ENCODE measurements around the gene QRFP.

GRCh38 chr9:130931508-130932254, 35.1 kb upstream of the QRFP start:
- TF ChIP-seq CTCF (IDR thresholded peaks at IDR 0.05 in 2 of 3, conservative IDR thresholded peaks at IDR 0.05 in 1 of 3; ENCODE audit: borderline replicate concordance in 1 of 3, insufficient read depth in 1 of 3, low read depth in 2 of 3, low read length in 2 of 3) (no peak), SIN3A (IDR thresholded peaks at IDR 0.05; ENCODE audit: low read depth) (no peak), MAX (IDR thresholded peaks at IDR 0.05) (no peak), POLR2A (IDR thresholded peaks at IDR 0.05; ENCODE audit: borderline replicate concordance, extremely low read depth, insufficient read depth, insufficient read length) (no peak), POLR2AphosphoS5 (IDR thresholded peaks at IDR 0.05; ENCODE audit: low read depth, low read length) (no peak), SRF (IDR thresholded peaks at IDR 0.05; ENCODE audit: low read depth) (no peak), RAD21 (IDR thresholded peaks at IDR 0.05; ENCODE audit: low read depth) (no peak), EZH2 (IDR thresholded peaks at IDR 0.05) (no peak), TCF7L2 (IDR thresholded peaks at IDR 0.05; ENCODE audit: borderline replicate concordance, extremely low read depth, insufficient read depth, insufficient read length) (no peak), REST (IDR thresholded peaks at IDR 0.05; ENCODE audit: low read depth) (no peak), CEBPB (IDR thresholded peaks at IDR 0.05; ENCODE audit: low read depth) (no peak), ZBTB33 (IDR thresholded peaks at IDR 0.05; ENCODE audit: extremely low read depth, insufficient replicate concordance, low read length) (no peak), SP1 (IDR thresholded peaks at IDR 0.05; ENCODE audit: low read depth) (no peak), JUND (IDR thresholded peaks at IDR 0.05) (no peak)
